HCT116 (cell line): ENCODE results near the gene AGAP5.
"Not testable (repeated sequence)": the region's sequence is repeated elsewhere in the genome, so short reads cannot be mapped to it uniquely, and the experiment has no call there.

Source experiments
- CEBPB ChIP-seq: IDR thresholded peaks from 2 replicates; pipeline ENCODE4 v1.6.1; 2012; ENCODE audit warnings: low read depth
- EZH2 ChIP-seq: fragments of 200-600 bp; sonication (generic); IDR thresholded peaks from 2 replicates; pipeline ENCODE4 v1.6.1; 2017; ENCODE audit warnings: antibody characterized with exemption, mixed run types
- EZH2phosphoT487 ChIP-seq: fragments of 200-600 bp; IDR thresholded peaks from 2 replicates; pipeline ENCODE4 v1.6.1; 2018; ENCODE audit warnings: antibody characterized with exemption, borderline replicate concordance
- POLR2A ChIP-seq: IDR thresholded peaks from 2 replicates; pipeline ENCODE4 v1.7.0; 2011; ENCODE audit warnings: borderline replicate concordance; ENCODE audit not compliant: insufficient read depth, insufficient read length; ENCODE audit errors: extremely low read depth
- SRF ChIP-seq: IDR thresholded peaks from 2 replicates; pipeline ENCODE4 v1.6.1; 2012; ENCODE audit warnings: low read depth
- YY1 ChIP-seq: IDR thresholded peaks from 2 replicates; pipeline ENCODE4 v1.6.1; 2011; ENCODE audit warnings: low read length, low read depth, moderate library complexity, mild to moderate bottlenecking; ENCODE audit not compliant: insufficient replicate concordance; ENCODE audit errors: extremely low read depth
- TF ChIP-seq, protein P1 (sequence below), 3 experiments: fragments of 200-600 bp in 1 of 3; sonication (generic) in 1 of 3; IDR thresholded peaks in 2 of 3; conservative IDR thresholded peaks in 1 of 3; 2 replicates each; pipeline ENCODE4 v1.5.1; 2012 to 2017; ENCODE audit warnings: low read depth in 2 of 3, low read length in 2 of 3, antibody characterized with exemption in 1 of 3, borderline replicate concordance in 1 of 3, control low read depth in 1 of 3, mild to moderate bottlenecking in 1 of 3, mixed read lengths in 1 of 3, mixed run types in 1 of 3, moderate library complexity in 1 of 3; ENCODE audit not compliant: insufficient read depth in 1 of 3
- TF ChIP-seq, protein P2 (sequence below): IDR thresholded peaks from 2 replicates; pipeline ENCODE4 v1.6.1; 2012; ENCODE audit warnings: low read depth

DNA sequence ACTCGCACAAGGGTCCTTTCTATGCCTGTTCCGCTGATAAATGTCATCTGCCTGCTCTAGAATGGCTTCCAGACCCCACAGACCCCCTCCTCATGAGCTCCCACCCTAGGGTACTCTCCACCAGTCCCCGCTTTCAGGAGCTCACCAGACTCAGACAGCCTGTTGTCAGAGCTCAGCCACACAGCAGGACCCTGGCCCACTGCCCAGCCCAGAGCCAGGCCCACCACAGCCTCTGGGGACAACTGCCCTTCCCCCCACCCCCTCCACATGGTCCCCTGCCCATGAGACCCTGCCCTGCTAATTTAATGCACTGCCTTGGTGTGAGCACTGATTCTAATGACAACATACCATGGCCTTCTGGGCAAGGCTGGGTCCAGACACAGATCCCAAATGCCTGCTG is 32.3 kb downstream of the AGAP5 start:
- TF ChIP-seq, protein P1, sequence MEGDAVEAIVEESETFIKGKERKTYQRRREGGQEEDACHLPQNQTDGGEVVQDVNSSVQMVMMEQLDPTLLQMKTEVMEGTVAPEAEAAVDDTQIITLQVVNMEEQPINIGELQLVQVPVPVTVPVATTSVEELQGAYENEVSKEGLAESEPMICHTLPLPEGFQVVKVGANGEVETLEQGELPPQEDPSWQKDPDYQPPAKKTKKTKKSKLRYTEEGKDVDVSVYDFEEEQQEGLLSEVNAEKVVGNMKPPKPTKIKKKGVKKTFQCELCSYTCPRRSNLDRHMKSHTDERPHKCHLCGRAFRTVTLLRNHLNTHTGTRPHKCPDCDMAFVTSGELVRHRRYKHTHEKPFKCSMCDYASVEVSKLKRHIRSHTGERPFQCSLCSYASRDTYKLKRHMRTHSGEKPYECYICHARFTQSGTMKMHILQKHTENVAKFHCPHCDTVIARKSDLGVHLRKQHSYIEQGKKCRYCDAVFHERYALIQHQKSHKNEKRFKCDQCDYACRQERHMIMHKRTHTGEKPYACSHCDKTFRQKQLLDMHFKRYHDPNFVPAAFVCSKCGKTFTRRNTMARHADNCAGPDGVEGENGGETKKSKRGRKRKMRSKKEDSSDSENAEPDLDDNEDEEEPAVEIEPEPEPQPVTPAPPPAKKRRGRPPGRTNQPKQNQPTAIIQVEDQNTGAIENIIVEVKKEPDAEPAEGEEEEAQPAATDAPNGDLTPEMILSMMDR (IDR thresholded peaks at IDR 0.05 in 2 of 3, conservative IDR thresholded peaks at IDR 0.05 in 1 of 3; ENCODE audit: borderline replicate concordance in 1 of 3, insufficient read depth in 1 of 3, low read depth in 2 of 3, low read length in 2 of 3), result not testable (repeated sequence)
- not testable (repeated sequence) for TF ChIP-seq SRF, EZH2, CEBPB, YY1, POLR2A, EZH2phosphoT487
- TF ChIP-seq, protein P2, sequence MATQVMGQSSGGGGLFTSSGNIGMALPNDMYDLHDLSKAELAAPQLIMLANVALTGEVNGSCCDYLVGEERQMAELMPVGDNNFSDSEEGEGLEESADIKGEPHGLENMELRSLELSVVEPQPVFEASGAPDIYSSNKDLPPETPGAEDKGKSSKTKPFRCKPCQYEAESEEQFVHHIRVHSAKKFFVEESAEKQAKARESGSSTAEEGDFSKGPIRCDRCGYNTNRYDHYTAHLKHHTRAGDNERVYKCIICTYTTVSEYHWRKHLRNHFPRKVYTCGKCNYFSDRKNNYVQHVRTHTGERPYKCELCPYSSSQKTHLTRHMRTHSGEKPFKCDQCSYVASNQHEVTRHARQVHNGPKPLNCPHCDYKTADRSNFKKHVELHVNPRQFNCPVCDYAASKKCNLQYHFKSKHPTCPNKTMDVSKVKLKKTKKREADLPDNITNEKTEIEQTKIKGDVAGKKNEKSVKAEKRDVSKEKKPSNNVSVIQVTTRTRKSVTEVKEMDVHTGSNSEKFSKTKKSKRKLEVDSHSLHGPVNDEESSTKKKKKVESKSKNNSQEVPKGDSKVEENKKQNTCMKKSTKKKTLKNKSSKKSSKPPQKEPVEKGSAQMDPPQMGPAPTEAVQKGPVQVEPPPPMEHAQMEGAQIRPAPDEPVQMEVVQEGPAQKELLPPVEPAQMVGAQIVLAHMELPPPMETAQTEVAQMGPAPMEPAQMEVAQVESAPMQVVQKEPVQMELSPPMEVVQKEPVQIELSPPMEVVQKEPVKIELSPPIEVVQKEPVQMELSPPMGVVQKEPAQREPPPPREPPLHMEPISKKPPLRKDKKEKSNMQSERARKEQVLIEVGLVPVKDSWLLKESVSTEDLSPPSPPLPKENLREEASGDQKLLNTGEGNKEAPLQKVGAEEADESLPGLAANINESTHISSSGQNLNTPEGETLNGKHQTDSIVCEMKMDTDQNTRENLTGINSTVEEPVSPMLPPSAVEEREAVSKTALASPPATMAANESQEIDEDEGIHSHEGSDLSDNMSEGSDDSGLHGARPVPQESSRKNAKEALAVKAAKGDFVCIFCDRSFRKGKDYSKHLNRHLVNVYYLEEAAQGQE, result not testable (repeated sequence)
